HG02759 (cell line): ENCODE measurements around the gene ELMO1.

Experiments used
- ATAC-seq: cut with Tn5 transposase; IDR thresholded peaks from one replicate; pipeline ENCODE4 v1.9.1; 2021; ENCODE audit warnings: mild to moderate bottlenecking, moderate library complexity; ENCODE audit not compliant: unreplicated experiment

Gene ELMO1

GRCh38 chr7:36820527-36821170, 628.0 kb downstream of the ELMO1 start:
- no peak for ATAC-seq

- no peak for ATAC-seq
These were observed 629.0 kb downstream of the ELMO1 start for GRCh38 chr7:36819639-36820038.

- no peak for ATAC-seq
These were observed 634.4 kb downstream of the ELMO1 start for GRCh38 chr7:36814311-36814710.

- ATAC-seq, result no peak
These were observed 636.9 kb downstream of the ELMO1 start for GRCh38 chr7:36811807-36812206.

- ATAC-seq, result no peak
These were observed 638.2 kb downstream of the ELMO1 start for GRCh38 chr7:36810489-36810888.

GRCh38 chr7:36810032-36810431, 638.6 kb downstream of the ELMO1 start:
- ATAC-seq, result no peak

DNA sequence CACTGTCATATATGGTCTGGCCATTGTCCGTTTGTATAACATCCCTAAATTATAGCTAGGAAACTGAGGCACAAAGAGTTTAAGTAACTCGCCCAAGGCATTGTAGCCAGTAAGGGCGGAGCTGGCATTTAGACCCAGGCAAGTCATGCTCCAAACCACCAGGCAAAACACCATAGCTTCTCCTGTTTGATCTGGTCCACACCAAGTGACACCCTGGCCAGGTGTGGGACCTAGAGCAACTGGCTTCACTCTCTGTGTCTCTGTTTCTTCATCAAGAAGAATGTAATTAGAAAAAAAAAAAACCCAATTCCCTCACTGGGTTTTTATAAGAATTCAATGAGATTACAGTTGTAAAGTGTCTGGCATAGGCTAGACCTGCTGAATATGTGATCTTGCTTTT, 639.2 kb downstream of the ELMO1 start:
- no peak for ATAC-seq

GRCh38 chr7:36809086-36809485, 639.6 kb downstream of the ELMO1 start:
- ATAC-seq, result no peak

GRCh38 chr7:36806891-36807290, 641.8 kb downstream of the ELMO1 start:
- no peak for ATAC-seq
